DMS79 (cell line): ENCODE results near the gene ARHGEF39.
"Not testable (repeated sequence)": the region's sequence is repeated elsewhere in the genome, so short reads cannot be mapped to it uniquely, and the experiment has no call there.

ENCODE experiments used
- DNase-seq: peaks from one replicate; lab custom pipeline; 2025; lab: John Stamatoyannopoulos, UW

Gene ARHGEF39

DNA sequence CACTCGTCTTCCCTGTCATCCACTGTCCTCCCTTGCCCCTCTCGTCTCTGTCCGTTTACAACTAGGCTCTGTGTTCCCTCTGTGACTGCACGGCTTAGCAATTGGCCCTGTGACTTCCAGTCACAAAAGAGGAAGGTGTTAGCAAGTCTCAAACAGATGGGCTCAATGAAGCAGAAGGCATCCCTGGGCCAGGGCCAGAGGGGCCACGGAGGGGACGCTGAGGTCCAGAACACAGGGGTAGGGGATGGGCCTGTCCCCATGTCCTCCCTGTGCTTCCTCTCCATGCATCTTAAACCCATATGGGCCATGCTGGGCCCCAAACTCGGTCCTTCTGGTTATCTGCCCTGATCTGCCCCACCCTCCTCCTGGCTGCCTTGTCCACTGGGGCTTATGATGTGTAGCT is 46.7 kb downstream of the ARHGEF39 start, which contains the start of gene CD72:
TSS of gene CD72 (minus strand) at position 89 of the 403 bp plus-strand sequence. CDS start 110 bp downstream, outside the sequence.
- DNase-seq: no peak

DNA sequence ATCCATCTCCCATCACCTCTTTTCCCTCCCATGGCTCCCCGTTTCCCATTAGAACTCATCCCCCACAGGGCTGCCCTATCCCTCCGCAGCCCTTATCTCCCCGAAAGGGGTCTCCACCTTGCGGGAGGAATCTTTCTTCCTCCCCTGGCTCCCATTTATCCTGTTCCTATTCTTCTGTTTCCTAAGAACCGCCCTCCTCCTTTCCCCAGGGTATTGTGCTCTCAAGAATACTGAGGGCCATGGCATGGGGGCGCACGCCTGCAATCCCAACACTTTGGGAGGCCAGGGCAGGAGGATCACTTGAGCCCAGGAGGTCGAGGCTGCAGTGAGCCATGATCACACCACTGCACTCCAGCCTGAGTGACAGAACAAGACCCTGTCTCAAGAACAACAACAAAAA is 47.4 kb downstream of the ARHGEF39 start:
- DNase-seq: no peak

- peak; percentile 36 for DNase-seq
Observed at GRCh38 chr9:35616681-35617459, 48.1 kb downstream of the ARHGEF39 start.

GRCh38 chr9:35615981-35616680 is 48.9 kb downstream of the ARHGEF39 start:
- DNase-seq: peak; percentile 10

- DNase-seq: no peak
Observed at GRCh38 chr9:35612843-35613242, 52.2 kb downstream of the ARHGEF39 start.

GRCh38 chr9:35612066-35612465 is 52.9 kb downstream of the ARHGEF39 start:
- DNase-seq: not testable (repeated sequence)

- no peak for DNase-seq
Observed at GRCh38 chr9:35611230-35611797, 53.7 kb downstream of the ARHGEF39 start.

DNA sequence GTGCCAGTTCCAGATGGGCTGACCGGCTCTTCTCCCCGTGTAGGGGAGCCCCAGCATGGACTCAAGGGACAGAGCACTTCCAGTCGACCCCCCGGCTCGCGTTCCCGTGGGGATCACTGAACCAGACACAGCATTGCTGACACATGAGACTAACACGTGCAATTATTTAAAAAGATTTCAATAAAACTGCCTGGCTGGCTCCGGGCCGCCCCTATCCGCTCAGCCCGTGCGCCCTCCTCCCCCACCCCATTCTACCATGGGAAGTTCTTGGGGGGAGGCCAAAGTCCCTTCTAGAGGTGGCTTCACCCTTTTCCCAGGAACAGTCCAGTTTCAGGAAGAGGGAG is 55.2 kb downstream of the ARHGEF39 start:
- DNase-seq: no peak
